Measurements from ENCODE around the gene ZNF350.
A peak's percentile ranks its signal among the peaks of the same experiment; 100 is the strongest.
"Not testable (repeated sequence)": the region's sequence is repeated elsewhere in the genome, so short reads cannot be mapped to it uniquely, and the experiment has no call there.

Gene ZNF350

GRCh38 chr19:51986309-51987291, at the start of gene ZNF350:
Gene ZNF350, minus strand, starts transcription at chr19:51986840. Its CDS starts 12,480 bp downstream, at chr19:51974360.
- DNase-seq (ENCODE audit: low read depth): peak; percentile 98
- no peak for TF ChIP-seq CTCF (IDR thresholded peaks at IDR 0.05; ENCODE audit: low read length, missing control alignments)
- peak within 1 kb of the TSS; percentile 87 for H3K4me3 ChIP-seq (replicated peaks; ENCODE audit: low read depth, low read length)

GRCh38 chr19:52034051-52034728, 47.5 kb upstream of the ZNF350 start:
- TF ChIP-seq CTCF (IDR thresholded peaks at IDR 0.05; ENCODE audit: low read length, missing control alignments): no peak
- DNase-seq (ENCODE audit: low read depth): peak; percentile 13
- H3K4me3 ChIP-seq (replicated peaks; ENCODE audit: low read depth, low read length): no peak overlapping the region

- no peak for DNase-seq (ENCODE audit: low read depth)
- peak overlapping the region; percentile 96 for H3K4me3 ChIP-seq (replicated peaks; ENCODE audit: low read depth, low read length)
- no peak for TF ChIP-seq CTCF (IDR thresholded peaks at IDR 0.05; ENCODE audit: low read length, missing control alignments)
Measured at GRCh38 chr19:52028780-52029123, 42.1 kb upstream of the ZNF350 start.

GRCh38 chr19:52028027-52028779, 41.6 kb upstream of the ZNF350 start, which contains the start of gene ZNF614:
Gene ZNF614, minus strand, starts transcription at chr19:52028379. Its CDS starts 2,634 bp downstream, at chr19:52025745.
- H3K4me3 ChIP-seq (replicated peaks; ENCODE audit: low read depth, low read length): peak within 1 kb of the TSS; percentile 96
- peak; percentile 89 for DNase-seq (ENCODE audit: low read depth)
- no peak for TF ChIP-seq CTCF (IDR thresholded peaks at IDR 0.05; ENCODE audit: low read length, missing control alignments)

- not testable (repeated sequence) for H3K4me3 ChIP-seq (replicated peaks; ENCODE audit: low read depth, low read length); DNase-seq (ENCODE audit: low read depth)
Measured at GRCh38 chr19:52026255-52026990, 39.8 kb upstream of the ZNF350 start.

GRCh38 chr19:52024478-52024877, 37.8 kb upstream of the ZNF350 start:
- DNase-seq (ENCODE audit: low read depth); H3K4me3 ChIP-seq (replicated peaks; ENCODE audit: low read depth, low read length): not testable (repeated sequence)

- no peak for TF ChIP-seq CTCF (IDR thresholded peaks at IDR 0.05; ENCODE audit: low read length, missing control alignments)
Measured at GRCh38 chr19:52022193-52022592, 35.6 kb upstream of the ZNF350 start.

More at GRCh38 chr19:52022193-52022592, 35.6 kb upstream of the ZNF350 start:
- no peak overlapping the region for H3K4me3 ChIP-seq (replicated peaks; ENCODE audit: low read depth, low read length)
- no peak for DNase-seq (ENCODE audit: low read depth)
